Keratinocyte (primary cell): Measurements from ENCODE around the gene MSMP.

Source experiments
- EZH2 ChIP-seq: IDR thresholded peaks from one replicate; pipeline ENCODE4 v1.6.1; 2012; ENCODE audit warnings: inconsistent platforms, mild to moderate bottlenecking, low read length, moderate library complexity
- TF ChIP-seq, protein P1 (sequence below), 3 experiments: IDR thresholded peaks in 1 of 3; conservative IDR thresholded peaks in 1 of 3; optimal IDR thresholded peaks in 1 of 3; 2 replicates in 2 of 3; 3 replicates in 1 of 3; pipeline versions ENCODE3 to v1.5.1; 2011; ENCODE audit warnings: low read length in 3 of 3, mild to moderate bottlenecking in 3 of 3, moderate library complexity in 2 of 3, control low read depth in 1 of 3, inconsistent platforms in 1 of 3; ENCODE audit not compliant: insufficient read depth in 2 of 3; ENCODE audit errors: extremely low read depth in 1 of 3

DNA sequence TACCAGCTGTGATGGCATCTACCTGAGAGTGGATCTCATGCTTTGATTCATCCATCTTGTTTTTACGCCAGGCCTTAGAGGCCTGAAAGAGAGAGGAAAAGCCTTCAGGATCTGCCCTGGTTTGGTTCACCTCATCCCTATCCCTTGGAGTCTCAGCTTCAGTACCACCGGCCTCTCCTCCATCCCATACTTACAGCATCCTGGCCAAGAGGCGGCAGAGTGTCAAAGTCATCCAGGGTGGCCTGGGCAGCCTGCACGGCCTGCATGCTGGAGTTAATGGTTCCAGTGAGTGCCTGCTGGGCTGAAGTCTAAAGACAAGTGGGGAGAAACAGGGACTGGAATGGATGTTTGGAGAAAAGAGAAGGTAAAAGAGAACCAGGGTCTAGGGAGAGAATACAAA lies 34.5 kb downstream of the MSMP start:
- TF ChIP-seq, protein P1, sequence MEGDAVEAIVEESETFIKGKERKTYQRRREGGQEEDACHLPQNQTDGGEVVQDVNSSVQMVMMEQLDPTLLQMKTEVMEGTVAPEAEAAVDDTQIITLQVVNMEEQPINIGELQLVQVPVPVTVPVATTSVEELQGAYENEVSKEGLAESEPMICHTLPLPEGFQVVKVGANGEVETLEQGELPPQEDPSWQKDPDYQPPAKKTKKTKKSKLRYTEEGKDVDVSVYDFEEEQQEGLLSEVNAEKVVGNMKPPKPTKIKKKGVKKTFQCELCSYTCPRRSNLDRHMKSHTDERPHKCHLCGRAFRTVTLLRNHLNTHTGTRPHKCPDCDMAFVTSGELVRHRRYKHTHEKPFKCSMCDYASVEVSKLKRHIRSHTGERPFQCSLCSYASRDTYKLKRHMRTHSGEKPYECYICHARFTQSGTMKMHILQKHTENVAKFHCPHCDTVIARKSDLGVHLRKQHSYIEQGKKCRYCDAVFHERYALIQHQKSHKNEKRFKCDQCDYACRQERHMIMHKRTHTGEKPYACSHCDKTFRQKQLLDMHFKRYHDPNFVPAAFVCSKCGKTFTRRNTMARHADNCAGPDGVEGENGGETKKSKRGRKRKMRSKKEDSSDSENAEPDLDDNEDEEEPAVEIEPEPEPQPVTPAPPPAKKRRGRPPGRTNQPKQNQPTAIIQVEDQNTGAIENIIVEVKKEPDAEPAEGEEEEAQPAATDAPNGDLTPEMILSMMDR (optimal IDR thresholded peaks at IDR 0.05 in 1 of 3, IDR thresholded peaks at IDR 0.05 in 1 of 3, conservative IDR thresholded peaks at IDR 0.05 in 1 of 3; ENCODE audit: extremely low read depth in 1 of 3, insufficient read depth in 2 of 3, low read length in 3 of 3): no peak
- no peak for TF ChIP-seq EZH2
